ENCODE measurements around the gene UBR2.

DNA sequence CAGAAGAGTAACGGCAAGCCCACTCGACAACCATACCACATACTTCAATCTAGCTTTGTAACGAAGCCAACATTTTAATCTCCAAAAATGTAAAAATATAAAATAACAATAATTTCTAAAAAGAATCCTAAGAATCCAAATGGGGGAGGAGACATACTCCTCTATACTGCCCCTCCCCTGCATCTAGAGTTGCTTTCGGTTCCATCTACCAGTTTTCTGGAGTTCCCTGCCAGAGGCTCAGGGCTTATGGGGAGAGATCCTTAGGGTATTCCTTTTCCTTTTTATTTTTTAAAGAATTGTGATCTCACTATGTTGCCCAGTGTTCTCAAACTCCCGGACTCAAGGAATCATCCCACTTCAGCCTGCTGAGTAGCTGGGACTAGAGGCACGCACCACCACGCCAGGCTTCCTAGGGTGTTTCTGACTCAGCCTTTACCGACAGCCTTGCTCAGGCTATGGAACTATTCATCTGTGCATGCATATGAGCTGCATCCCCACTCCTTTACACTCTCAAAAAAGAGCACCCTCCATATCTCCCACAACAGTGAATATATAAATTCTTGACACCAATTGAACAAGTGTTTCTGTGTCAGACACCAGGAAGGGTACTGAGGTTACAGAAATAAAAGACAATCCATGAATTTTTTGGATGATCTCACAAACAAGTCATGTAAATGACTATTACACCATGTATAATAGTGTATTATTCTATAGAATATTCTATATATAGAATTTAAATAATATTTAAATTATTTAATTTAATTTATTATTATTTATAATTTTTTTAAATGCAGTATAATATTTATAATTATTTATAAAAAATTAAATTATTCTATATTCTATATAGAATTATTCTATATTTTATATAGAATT is 40.7 kb upstream of the UBR2 start:
- TF ChIP-seq CTCF (IDR thresholded peaks at IDR 0.05) (no peak), POLR2A (IDR thresholded peaks at IDR 0.05) (no peak)

All from thyroid gland (tissue), 4 donors.